HCT116 (cell line): ENCODE data around the gene GRID2. TPM values are rescaled to one million over a fixed set of nuclear protein-coding genes. Genes with fewer than 3 reads are reported as not detected.

ENCODE experiments used
- ATAC-seq: fragments of 200-7000 bp; cut with Tn5 transposase; 2 replicates; pipeline ENCODE4 v1.9.1; 2020; ENCODE audit warnings: mild to moderate bottlenecking, moderate library complexity
- BruUV-seq: library from RNA; stranded (reverse); fragments of 400-500 nt; replicated peaks from 2 replicates; lab custom pipeline; 2021; lab: Mats Ljungman, UMichigan
- CTCF ChIA-PET: fragments of 300-600 bp; sonication (Branson Sonifier 250); formaldehyde crosslinking; loops from one replicate; lab custom pipeline; 2021; ENCODE audit warnings: antibody characterized with exemption; lab: Charles Lee
- POLR2A ChIA-PET: fragments of 300-600, 350-600 bp; sonication (Branson Sonifier 250); formaldehyde crosslinking; loops from one replicate; lab custom pipeline; 2021; ENCODE audit warnings: antibody characterized with exemption; lab: Charles Lee
- RAD21 ChIA-PET, 2 experiments: fragments of 300-600 bp; sonication (Branson Sonifier 250); formaldehyde crosslinking; loops; one replicate each; lab custom pipeline; 2023; ENCODE audit warnings: low total read pairs in 2 of 2; ENCODE audit not compliant: uncharacterized antibody in 2 of 2, unreplicated experiment in 2 of 2, low non-redundant PET in 1 of 2; lab: Charles Lee
- DNase-seq: peaks from one replicate; pipeline ENCODE4 v3.0.0-alpha.2; 2010; ENCODE audit warnings: low read depth, low spot score
- H2AFZ ChIP-seq: fragments of 200-600 bp; shearing (Covaris generic), sonication (generic); 2 replicates; pipeline ENCODE4 v1.6.1; 2017; ENCODE audit warnings: low read depth, mixed run types, mixed read lengths, antibody characterized with exemption, low read length; ENCODE audit not compliant: poor library complexity, severe bottlenecking
- H3K27ac ChIP-seq: 2 replicates; pipeline ENCODE4 v1.5.1; 2012; ENCODE audit warnings: low read depth, low read length
- H3K27me3 ChIP-seq: fragments of 200-600 bp; sonication (generic); 2 replicates; pipeline ENCODE4 v1.6.1; 2016; ENCODE audit warnings: mixed run types, low read length, mixed read lengths; ENCODE audit not compliant: insufficient read depth
- H3K36me3 ChIP-seq, 2 experiments: fragments of 200-500 bp in 1 of 2; fragments of 200-600 bp in 1 of 2; sonication (Bioruptor generic) in 1 of 2; sonication (generic) in 1 of 2; 2 replicates each; pipeline versions ENCODE4 v1.5.1 to v1.6.1; 2014 to 2016; ENCODE audit warnings: low read length in 2 of 2, inconsistent platforms in 1 of 2, mixed read lengths in 1 of 2, mixed run types in 1 of 2; ENCODE audit not compliant: insufficient read depth in 2 of 2, control insufficient read depth in 1 of 2
- H3K4me1 ChIP-seq, 2 experiments: fragments of 200-600 bp in 1 of 2; sonication (generic) in 1 of 2; 2 replicates each; pipeline versions ENCODE4 v1.5.1 to v1.6.1; 2012 to 2017; ENCODE audit warnings: low read length in 2 of 2, inconsistent platforms in 1 of 2, mild to moderate bottlenecking in 1 of 2, mixed read lengths in 1 of 2, mixed run types in 1 of 2, moderate library complexity in 1 of 2; ENCODE audit not compliant: insufficient read depth in 2 of 2, control insufficient read depth in 1 of 2
- H3K4me2 ChIP-seq: fragments of 200-600 bp; sonication (generic); 2 replicates; pipeline ENCODE4 v1.6.1; 2017; ENCODE audit warnings: mixed run types, low read length, mixed read lengths
- H3K4me3 ChIP-seq, 2 experiments: fragments of 200-600 bp in 1 of 2; sonication (generic) in 1 of 2; replicated peaks in 1 of 2; 2 replicates each; pipeline ENCODE4 v1.5.1; 2011 to 2016; ENCODE audit warnings: low read length in 2 of 2, control low read depth in 1 of 2, low read depth in 1 of 2, mild to moderate bottlenecking in 1 of 2, mixed read lengths in 1 of 2, mixed run types in 1 of 2
- H3K79me2 ChIP-seq: fragments of 200-600 bp; sonication (generic); 2 replicates; pipeline ENCODE4 v1.6.1; 2017; ENCODE audit warnings: mild to moderate bottlenecking, mixed run types, low read length, moderate library complexity, mixed read lengths; ENCODE audit not compliant: insufficient read depth
- H3K9ac ChIP-seq: fragments of 200-600 bp; sonication (generic); 2 replicates; pipeline ENCODE4 v1.6.1; 2016; ENCODE audit warnings: low read length, mixed read lengths
- H3K9me2 ChIP-seq: fragments of 200-600 bp; sonication (generic), shearing (Covaris generic); 2 replicates; pipeline ENCODE4 v1.6.1; 2017; ENCODE audit warnings: mixed run types, mild to moderate bottlenecking, moderate library complexity; ENCODE audit not compliant: insufficient read depth
- H3K9me3 ChIP-seq, 2 experiments: fragments of 200-500 bp in 1 of 2; fragments of 200-600 bp in 1 of 2; sonication (Bioruptor generic) in 1 of 2; sonication (generic) in 1 of 2; 2 replicates each; pipeline ENCODE4 v1.6.1; 2014 to 2017; ENCODE audit warnings: low read length in 2 of 2, mixed read lengths in 2 of 2, inconsistent platforms in 1 of 2, low read depth in 1 of 2, mild to moderate bottlenecking in 1 of 2, mixed run types in 1 of 2, moderate library complexity in 1 of 2; ENCODE audit not compliant: control insufficient read depth in 1 of 2, insufficient read depth in 1 of 2
- H4K20me1 ChIP-seq: fragments of 200-600 bp; sonication (generic), shearing (Covaris generic); 2 replicates; pipeline ENCODE4 v1.6.1; 2017; ENCODE audit warnings: mixed run types, mild to moderate bottlenecking, moderate library complexity; ENCODE audit not compliant: insufficient read depth
- CBX3 ChIP-seq: IDR thresholded peaks from 2 replicates; pipeline ENCODE4 v1.6.1; 2012; ENCODE audit warnings: low read depth
- CEBPB ChIP-seq: IDR thresholded peaks from 2 replicates; pipeline ENCODE4 v1.6.1; 2012; ENCODE audit warnings: low read depth
- CTCF ChIP-seq, 3 experiments: fragments of 200-600 bp in 1 of 3; sonication (generic) in 1 of 3; IDR thresholded peaks in 2 of 3; conservative IDR thresholded peaks in 1 of 3; 2 replicates each; pipeline ENCODE4 v1.5.1; 2012 to 2017; ENCODE audit warnings: low read depth in 2 of 3, low read length in 2 of 3, antibody characterized with exemption in 1 of 3, borderline replicate concordance in 1 of 3, control low read depth in 1 of 3, mild to moderate bottlenecking in 1 of 3, mixed read lengths in 1 of 3, mixed run types in 1 of 3, moderate library complexity in 1 of 3; ENCODE audit not compliant: insufficient read depth in 1 of 3
- EZH2phosphoT487 ChIP-seq: fragments of 200-600 bp; IDR thresholded peaks from 2 replicates; pipeline ENCODE4 v1.6.1; 2018; ENCODE audit warnings: antibody characterized with exemption, borderline replicate concordance
- JUND ChIP-seq: IDR thresholded peaks from 2 replicates; pipeline ENCODE4 v1.6.1; 2012
- MAX ChIP-seq: IDR thresholded peaks from 2 replicates; pipeline ENCODE4 v1.6.1; 2012
- POLR2AphosphoS5 ChIP-seq: IDR thresholded peaks from 2 replicates; pipeline ENCODE4 v1.6.1; 2011; ENCODE audit warnings: mild to moderate bottlenecking, low read depth, low read length, moderate library complexity
- REST ChIP-seq: IDR thresholded peaks from 2 replicates; pipeline ENCODE4 v1.6.1; 2012; ENCODE audit warnings: low read depth
- SIN3A ChIP-seq: IDR thresholded peaks from 2 replicates; pipeline ENCODE4 v1.6.1; 2012; ENCODE audit warnings: low read depth
- SP1 ChIP-seq: IDR thresholded peaks from 2 replicates; pipeline ENCODE4 v1.6.1; 2012; ENCODE audit warnings: low read depth
- SRF ChIP-seq: IDR thresholded peaks from 2 replicates; pipeline ENCODE4 v1.6.1; 2012; ENCODE audit warnings: low read depth
- ZFX ChIP-seq: fragments of 450-650 bp; IDR thresholded peaks from 2 replicates; pipeline ENCODE4 v1.6.1; 2017
- intact Hi-C: fragments of 100-400 bp; cut with micrococcal nuclease; formaldehyde crosslinking; loops from 2 replicates; pipeline ENCODE4 v1.10.0; 2022
- total RNA-seq: library from RNA; stranded (reverse); gene quantifications from one replicate; pipeline ENCODE4 v1.2.1, GENCODE V29; 2021; ENCODE audit not compliant: unreplicated experiment
- TF ChIP-seq, protein P1 (sequence below): IDR thresholded peaks from 2 replicates; pipeline ENCODE4 v1.6.1; 2011; ENCODE audit warnings: mild to moderate bottlenecking, low read length, moderate library complexity; ENCODE audit not compliant: insufficient replicate concordance; ENCODE audit errors: extremely low read depth
- TF ChIP-seq, protein P2 (sequence below): IDR thresholded peaks from 2 replicates; pipeline ENCODE4 v1.6.1; 2012

The GRID2 gene
- total RNA-seq, 1 experiment from 2014 or later, result not detected

GRCh38 chr4:93066749-93067148 lies 763.0 kb downstream of the GRID2 start:
- intact Hi-C loops, result no loop called here
- H3K4me2 ChIP-seq, result no peak overlapping the region
- H2AFZ ChIP-seq, result no peak overlapping the region
- ChIA-PET RAD21 (no interaction called here), CTCF (no interaction called here), POLR2A (no interaction called here)
- no peaks in the 10 kb centered on the region for H3K4me1 ChIP-seq
- TF ChIP-seq, protein P1, sequence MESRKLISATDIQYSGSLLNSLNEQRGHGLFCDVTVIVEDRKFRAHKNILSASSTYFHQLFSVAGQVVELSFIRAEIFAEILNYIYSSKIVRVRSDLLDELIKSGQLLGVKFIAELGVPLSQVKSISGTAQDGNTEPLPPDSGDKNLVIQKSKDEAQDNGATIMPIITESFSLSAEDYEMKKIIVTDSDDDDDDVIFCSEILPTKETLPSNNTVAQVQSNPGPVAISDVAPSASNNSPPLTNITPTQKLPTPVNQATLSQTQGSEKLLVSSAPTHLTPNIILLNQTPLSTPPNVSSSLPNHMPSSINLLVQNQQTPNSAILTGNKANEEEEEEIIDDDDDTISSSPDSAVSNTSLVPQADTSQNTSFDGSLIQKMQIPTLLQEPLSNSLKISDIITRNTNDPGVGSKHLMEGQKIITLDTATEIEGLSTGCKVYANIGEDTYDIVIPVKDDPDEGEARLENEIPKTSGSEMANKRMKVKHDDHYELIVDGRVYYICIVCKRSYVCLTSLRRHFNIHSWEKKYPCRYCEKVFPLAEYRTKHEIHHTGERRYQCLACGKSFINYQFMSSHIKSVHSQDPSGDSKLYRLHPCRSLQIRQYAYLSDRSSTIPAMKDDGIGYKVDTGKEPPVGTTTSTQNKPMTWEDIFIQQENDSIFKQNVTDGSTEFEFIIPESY, result no peak
- TF ChIP-seq SIN3A, result no peak
- TF ChIP-seq ZFX, result no peak
- TF ChIP-seq JUND, result no peak
- TF ChIP-seq EZH2phosphoT487, result no peak
- no peak for TF ChIP-seq SRF
- no peak for TF ChIP-seq CTCF (IDR thresholded peaks at IDR 0.05 in 2 of 3, conservative IDR thresholded peaks at IDR 0.05 in 1 of 3; ENCODE audit: borderline replicate concordance in 1 of 3, insufficient read depth in 1 of 3, low read depth in 2 of 3, low read length in 2 of 3)
- TF ChIP-seq CEBPB, result no peak
- TF ChIP-seq, protein P2, sequence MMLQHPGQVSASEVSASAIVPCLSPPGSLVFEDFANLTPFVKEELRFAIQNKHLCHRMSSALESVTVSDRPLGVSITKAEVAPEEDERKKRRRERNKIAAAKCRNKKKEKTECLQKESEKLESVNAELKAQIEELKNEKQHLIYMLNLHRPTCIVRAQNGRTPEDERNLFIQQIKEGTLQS, result no peak
- no peak for TF ChIP-seq SP1
- no peak for TF ChIP-seq CBX3
- TF ChIP-seq POLR2AphosphoS5, result no peak
- no peak for TF ChIP-seq REST
- no peak for TF ChIP-seq MAX
- no peaks in the 10 kb centered on the region for H3K9me3 ChIP-seq
- no peak overlapping the region for H3K9ac ChIP-seq
- H3K9me2 ChIP-seq, result no peaks in the 10 kb centered on the region
- no peak overlapping the region for H3K4me3 ChIP-seq
- ATAC-seq (no peak), DNase-seq (no peak)
- no peaks in the 10 kb centered on the region for H3K79me2 ChIP-seq
- no peak overlapping the region for H3K27ac ChIP-seq
- H3K36me3 ChIP-seq, result no peaks in the 10 kb centered on the region
- BruUV-seq, result no TSS peak
- H4K20me1 ChIP-seq, result no peaks in the 10 kb centered on the region
- H3K27me3 ChIP-seq, result no peaks in the 10 kb centered on the region
